Activated T-helper 9 cell treated with anti-CD3 and anti-CD28 coated beads, Interleukin-2, amount 50 U/mL, for 16 hours (primary cell): ENCODE results near the gene SPANXN1.
"Not testable (repeated sequence)": the region's sequence is repeated elsewhere in the genome, so short reads cannot be mapped to it uniquely, and the experiment has no call there.

Source experiments
- DNase-seq: peaks from one replicate; pipeline ENCODE4 v3.0.0-alpha.2; 2020; ENCODE audit warnings: low read depth

Gene SPANXN1, protein sequence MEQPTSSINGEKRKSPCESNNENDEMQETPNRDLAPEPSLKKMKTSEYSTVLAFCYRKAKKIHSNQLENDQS

GRCh38 chrX:145247203-145247602, at the start of gene SPANXN1:
SPANXN1 (plus strand) TSS chrX:145247503; CDS start chrX:145247587, 84 bp downstream.
- not testable (repeated sequence) for DNase-seq

DNA sequence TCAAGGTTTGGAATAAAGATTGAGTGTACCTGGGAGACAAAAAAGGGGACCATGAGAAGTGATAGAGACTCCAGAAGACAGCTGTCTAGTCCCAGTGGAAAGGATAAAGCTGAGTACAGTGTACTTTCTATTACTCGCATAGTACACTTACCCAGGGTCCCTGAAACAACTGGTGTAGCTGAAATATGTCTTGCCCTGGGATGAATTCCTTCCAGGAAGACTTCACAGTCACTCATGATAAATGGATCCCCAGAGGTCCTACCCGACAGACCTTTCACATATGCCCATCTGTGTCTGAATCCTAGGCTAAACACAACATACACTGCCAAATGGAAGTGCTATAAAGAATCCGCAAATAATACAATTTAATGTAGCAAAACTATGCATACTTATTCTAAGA, 48.2 kb upstream of the SPANXN1 start:
- no peak for DNase-seq

GRCh38 chrX:145213504-145213903, 33.8 kb upstream of the SPANXN1 start:
- DNase-seq = no peak

GRCh38 chrX:145292218-145292617, 44.9 kb downstream of the SPANXN1 start:
- DNase-seq = no peak
